Common myeloid progenitor, CD34-positive (primary cell): ENCODE data around the gene CLIP2.
"Not testable (repeated sequence)": the region's sequence is repeated elsewhere in the genome, so short reads cannot be mapped to it uniquely, and the experiment has no call there.

Experiments used
- CTCF ChIA-PET: fragments of 350-600 bp; sonication (Branson Sonifier 250); formaldehyde crosslinking; loops from one replicate; lab custom pipeline; 2021; ENCODE audit warnings: antibody characterized with exemption; lab: Charles Lee
- POLR2A ChIA-PET: fragments of 350-600 bp; sonication (Branson Sonifier 250); formaldehyde crosslinking; loops from one replicate; lab custom pipeline; 2021; ENCODE audit warnings: antibody characterized with exemption; lab: Charles Lee
- DNase-seq, 3 donors: peaks; one replicate each; pipeline versions ENCODE4 v3.0.0 to v3.0.0-alpha.2; 2013
- H3K27ac ChIP-seq, 2 experiments: 1 replicate in 1 of 2; 2 replicates in 1 of 2; pipeline ENCODE4 v1.7.0; 2013; ENCODE audit warnings: inconsistent platforms in 2 of 2, low read length in 2 of 2, mild to moderate bottlenecking in 2 of 2, low read depth in 1 of 2, moderate library complexity in 1 of 2; ENCODE audit not compliant: severe bottlenecking in 2 of 2, insufficient read depth in 1 of 2, poor library complexity in 1 of 2
- H3K27me3 ChIP-seq, 5 experiments: replicated peaks in 2 of 5; 1 replicate in 3 of 5; 2 replicates in 2 of 5; pipeline versions ENCODE4 v1.6.1 to v1.7.0; 2013; ENCODE audit warnings: low read length in 4 of 5, mild to moderate bottlenecking in 2 of 5, moderate library complexity in 2 of 5, inconsistent platforms in 1 of 5; ENCODE audit not compliant: insufficient read depth in 5 of 5, control insufficient read depth in 4 of 5
- H3K36me3 ChIP-seq, 4 experiments: 1 replicate in 2 of 4; 2 replicates in 2 of 4; pipeline versions ENCODE4 v1.6.1 to v1.7.0; 2013; ENCODE audit warnings: low read length in 3 of 4, control low read depth in 1 of 4, mild to moderate bottlenecking in 1 of 4; ENCODE audit not compliant: control insufficient read depth in 4 of 4, insufficient read depth in 4 of 4
- H3K4me1 ChIP-seq, 4 experiments: 1 replicate in 3 of 4; 2 replicates in 1 of 4; pipeline versions ENCODE4 v1.6.1 to v1.7.1; 2013; ENCODE audit warnings: low read length in 3 of 4, mild to moderate bottlenecking in 3 of 4, control low read depth in 1 of 4, inconsistent platforms in 1 of 4, moderate library complexity in 1 of 4; ENCODE audit not compliant: control insufficient read depth in 4 of 4, insufficient read depth in 4 of 4; ENCODE audit errors: control extremely low read depth in 1 of 4
- H3K4me3 ChIP-seq, 7 experiments: 1 replicate in 4 of 7; 2 replicates in 3 of 7; pipeline versions ENCODE4 v1.5.1 to v1.7.0; 2013; ENCODE audit warnings: mild to moderate bottlenecking in 7 of 7, low read length in 6 of 7, moderate library complexity in 6 of 7, inconsistent platforms in 2 of 7, low read depth in 2 of 7, control low read depth in 1 of 7; ENCODE audit not compliant: insufficient read depth in 4 of 7, control insufficient read depth in 1 of 7; ENCODE audit errors: extremely low read depth in 1 of 7
- H3K9me3 ChIP-seq, 5 experiments: 1 replicate in 4 of 5; 2 replicates in 1 of 5; pipeline versions ENCODE4 v1.6.1 to v1.7.1; 2013; ENCODE audit warnings: low read length in 4 of 5, mild to moderate bottlenecking in 2 of 5, inconsistent platforms in 1 of 5, low read depth in 1 of 5, moderate library complexity in 1 of 5; ENCODE audit not compliant: control insufficient read depth in 4 of 5, insufficient read depth in 2 of 5; ENCODE audit errors: control extremely low read depth in 1 of 5
- WGBS: methylation state at CpG from one replicate; pipeline ENCODE4 v1.1.5; 2013; ENCODE audit not compliant: insufficient coverage; 5-methylcytosine and 5-hydroxymethylcytosine counted together

CLIP2 gene

DNA sequence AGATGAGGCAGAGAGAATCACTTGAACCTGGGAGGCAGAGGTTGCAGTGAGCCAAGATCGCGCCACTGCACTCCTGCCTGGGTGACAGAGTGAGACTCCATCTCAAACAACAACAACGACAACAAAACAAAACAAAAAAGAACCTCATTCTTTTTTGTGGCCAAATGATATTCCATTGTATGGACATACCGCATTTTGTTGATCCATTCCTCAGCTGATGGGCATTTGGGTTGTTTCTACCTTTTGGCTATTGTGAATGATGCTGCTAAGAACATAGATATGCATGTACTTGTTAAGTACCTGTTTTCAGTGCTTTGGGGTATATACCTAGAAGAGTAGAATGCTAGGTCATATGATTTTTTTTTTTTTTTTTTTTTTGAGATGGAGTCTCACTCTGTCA is 94.9 kb downstream of the CLIP2 start:
- POLR2A ChIA-PET, H3K27me3 ChIP-seq, H3K4me3 ChIP-seq, H3K9me3 ChIP-seq, H3K27ac ChIP-seq, H3K4me1 ChIP-seq, DNase-seq: not testable (repeated sequence)
- peaks cover 11 to 46% (median 20%) of the 10 kb centered on the region in 4 experiments for H3K36me3 ChIP-seq
- WGBS, result 90% methylated on average over 3 of the region's 4 CpGs
- CTCF ChIA-PET, result interaction anchor here (1.0 kb wide), 1 partner anchor 8 kb away, joined by 4 read pairs; no protein-coding TSS in a partner anchor

GRCh38 chr7:74384854-74385253 is 95.6 kb downstream of the CLIP2 start:
- WGBS, result 98% methylated on average over 4 of the region's 8 CpGs
- H3K4me1 ChIP-seq, H3K27ac ChIP-seq, H3K4me3 ChIP-seq, DNase-seq, H3K9me3 ChIP-seq, H3K27me3 ChIP-seq, POLR2A ChIA-PET: not testable (repeated sequence)
- peaks cover 13 to 47% (median 22%) of the 10 kb centered on the region in 4 experiments for H3K36me3 ChIP-seq
- CTCF ChIA-PET, result interaction anchor here (1.0 kb wide), 2 partner anchors 8 to 16 kb away, joined by 3 read pairs; no protein-coding TSS in a partner anchor

DNA sequence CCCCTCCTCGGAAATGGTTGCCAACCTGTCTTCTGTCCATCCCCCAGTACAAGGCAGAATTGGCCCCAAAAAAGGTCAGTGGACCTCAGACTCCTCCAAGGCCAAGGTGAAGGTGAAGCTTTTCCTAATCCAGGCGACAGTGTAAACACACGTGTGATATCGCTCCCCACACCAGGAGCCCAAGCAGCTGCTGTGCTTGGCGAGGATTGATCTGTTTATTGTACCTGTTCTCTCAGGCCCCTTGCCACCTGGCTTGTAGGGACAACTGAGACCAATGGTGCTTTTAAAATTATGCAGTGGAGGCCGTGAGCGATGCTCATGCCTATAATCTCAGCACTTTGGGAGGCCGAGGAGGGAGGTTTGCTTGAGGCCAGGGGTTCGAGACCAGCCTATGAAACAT is 98.4 kb downstream of the CLIP2 start:
- POLR2A ChIA-PET, result no interaction called here
- WGBS, result 94% methylated on average over 8 of the region's 9 CpGs
- no peak for DNase-seq

GRCh38 chr7:74388880-74389415 is 99.7 kb downstream of the CLIP2 start:
- Histone ChIP-seq H3K4me1 (peaks cover 0 to 5% (median under 1%) of the 10 kb centered on the region in 4 experiments), H3K27me3 (no peaks in the 10 kb centered on the region), H3K9me3 (no peaks in the 10 kb centered on the region), H3K36me3 (peaks cover 5 to 33% (median 21%) of the 10 kb centered on the region in 4 experiments), H3K27ac (no peak overlapping the region), H3K4me3 (no peak overlapping the region)
- DNase-seq, result no peak
- WGBS, result 99% methylated on average over 17 of the region's 21 CpGs
- ChIA-PET CTCF (interaction anchor here (0.6 to 5.3 kb wide), 3 partner anchors 12 to 497 kb away, joined by 3 to 29 read pairs (median 3); partner anchors contain the start of gene CLIP2), POLR2A (interaction anchor here (0.6 to 1.0 kb wide), 2 partner anchors 16 to 305 kb away, joined by 3 read pairs; partner anchors contain the start of gene LIMK1)

More for the DNA sequence above, 98.4 kb downstream of the CLIP2 start:
- Histone ChIP-seq H3K9me3 (no peaks in the 10 kb centered on the region), H3K27me3 (no peaks in the 10 kb centered on the region), H3K4me3 (no peak overlapping the region), H3K36me3 (peaks cover 10 to 36% (median 21%) of the 10 kb centered on the region in 4 experiments), H3K27ac (no peak overlapping the region), H3K4me1 (no peaks in the 10 kb centered on the region)
- CTCF ChIA-PET, result no interaction called here

- H3K9me3 ChIP-seq, H3K27me3 ChIP-seq, DNase-seq, H3K4me1 ChIP-seq, POLR2A ChIA-PET, H3K4me3 ChIP-seq: not testable (repeated sequence)
- WGBS, result 81% methylated on average over 5 of the region's 6 CpGs
- Histone ChIP-seq H3K27ac (peak overlapping the region in 1 of 2 experiments; percentile 14), H3K36me3 (peaks cover 10 to 48% (median 32%) of the 10 kb centered on the region in 4 experiments)
- CTCF ChIA-PET, result interaction anchor here (1.1 to 3.0 kb wide), 4 partner anchors 13 to 328 kb away, joined by 3 to 12 read pairs (median 4); no protein-coding TSS in a partner anchor
Measured at GRCh38 chr7:74393722-74394121, 104.5 kb downstream of the CLIP2 start.

DNA sequence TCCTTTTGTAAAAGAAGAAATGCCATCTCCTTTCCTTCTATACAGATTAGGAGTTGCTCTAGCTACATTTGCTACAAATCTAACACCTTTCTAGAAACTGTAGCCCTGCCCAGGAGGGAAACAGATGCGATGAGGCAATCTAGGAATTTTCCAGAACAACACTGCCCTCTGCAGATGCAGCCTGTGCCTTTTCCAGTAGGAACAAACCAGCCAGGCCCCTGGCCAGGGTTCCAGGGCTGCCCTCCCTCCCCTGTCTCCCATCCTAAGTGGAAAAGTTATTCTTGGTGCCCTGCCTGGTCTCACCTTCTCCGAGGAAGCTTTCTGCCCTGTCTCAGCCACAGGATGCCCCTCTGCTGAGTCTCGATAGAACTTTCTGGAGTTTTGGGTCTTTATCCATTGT is 105.4 kb downstream of the CLIP2 start:
- H3K4me3 ChIP-seq, H3K27me3 ChIP-seq, H3K27ac ChIP-seq, DNase-seq, POLR2A ChIA-PET, H3K4me1 ChIP-seq, H3K9me3 ChIP-seq: not testable (repeated sequence)
- WGBS, result 94% methylated on average over 3 of the region's 3 CpGs
- CTCF ChIA-PET, result interaction anchor here (0.7 to 1.7 kb wide), 7 partner anchors 11 to 329 kb away, joined by 3 to 5 read pairs (median 3); no protein-coding TSS in a partner anchor
- peaks cover 6 to 48% (median 28%) of the 10 kb centered on the region in 4 experiments for H3K36me3 ChIP-seq

DNA sequence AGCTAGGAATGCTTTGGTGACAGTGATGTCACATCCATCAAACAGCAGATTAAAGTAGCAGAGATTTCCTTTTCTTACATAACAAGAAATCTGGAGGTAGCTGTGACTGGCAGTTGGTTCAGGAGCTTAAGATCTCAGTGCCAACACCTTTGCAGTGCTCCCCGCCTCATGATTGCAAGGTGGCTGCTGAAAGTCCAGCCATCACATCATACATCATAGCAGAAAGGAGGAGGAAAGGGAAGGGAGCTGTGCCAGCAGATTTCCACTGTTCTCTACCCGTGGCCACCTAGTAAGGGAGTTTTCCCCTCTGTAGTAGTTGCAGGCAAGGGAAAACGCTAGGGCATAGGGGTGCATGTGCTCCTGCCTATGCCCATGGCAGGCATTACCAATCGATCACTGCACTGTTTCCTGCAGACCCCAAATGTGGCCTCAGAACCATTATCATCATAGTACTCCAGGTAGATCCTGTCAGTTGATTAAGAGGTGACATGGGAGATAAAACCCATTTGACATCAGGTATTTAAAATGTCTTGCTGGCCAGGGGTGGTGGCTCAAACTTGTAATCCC is 106.6 kb downstream of the CLIP2 start:
- H3K27ac ChIP-seq, result no peak overlapping the region
- H3K36me3 ChIP-seq, result peaks cover 8 to 53% (median 32%) of the 10 kb centered on the region in 4 experiments
- CTCF ChIA-PET, result interaction anchor here (0.7 to 1.7 kb wide), 6 partner anchors 9 to 341 kb away, joined by 3 to 5 read pairs (median 3); no protein-coding TSS in a partner anchor
- POLR2A ChIA-PET, result interaction anchor here (0.6 kb wide), 1 partner anchor 100 kb away, joined by 8 read pairs; no protein-coding TSS in a partner anchor
- H3K4me3 ChIP-seq, result no peak overlapping the region
- 87% methylated on average over 2 of the region's 4 CpGs for WGBS
- no peak for DNase-seq
- H3K27me3 ChIP-seq, result no peaks in the 10 kb centered on the region
- peaks cover 0 to 5% (median under 1%) of the 10 kb centered on the region in 4 experiments for H3K4me1 ChIP-seq
- H3K9me3 ChIP-seq, result peaks cover 0 to 2% (median 0%) of the 10 kb centered on the region in 5 experiments
